HCT116 (cell line): ENCODE data around the gene HMCN1. TPM values are rescaled to one million over a fixed set of nuclear protein-coding genes. Genes with fewer than 3 reads are reported as not detected.

ENCODE experiments used
- ATAC-seq: fragments of 200-7000 bp; cut with Tn5 transposase; 2 replicates; pipeline ENCODE4 v1.9.1; 2020; ENCODE audit warnings: mild to moderate bottlenecking, moderate library complexity
- BruUV-seq: library from RNA; stranded (reverse); fragments of 400-500 nt; replicated peaks from 2 replicates; lab custom pipeline; 2021; lab: Mats Ljungman, UMichigan
- CTCF ChIA-PET: fragments of 300-600 bp; sonication (Branson Sonifier 250); formaldehyde crosslinking; loops from one replicate; lab custom pipeline; 2021; ENCODE audit warnings: antibody characterized with exemption; lab: Charles Lee
- POLR2A ChIA-PET: fragments of 300-600, 350-600 bp; sonication (Branson Sonifier 250); formaldehyde crosslinking; loops from one replicate; lab custom pipeline; 2021; ENCODE audit warnings: antibody characterized with exemption; lab: Charles Lee
- RAD21 ChIA-PET, 2 experiments: fragments of 300-600 bp; sonication (Branson Sonifier 250); formaldehyde crosslinking; loops; one replicate each; lab custom pipeline; 2023; ENCODE audit warnings: low total read pairs in 2 of 2; ENCODE audit not compliant: uncharacterized antibody in 2 of 2, unreplicated experiment in 2 of 2, low non-redundant PET in 1 of 2; lab: Charles Lee
- DNase-seq: peaks from one replicate; pipeline ENCODE4 v3.0.0-alpha.2; 2010; ENCODE audit warnings: low read depth, low spot score
- H2AFZ ChIP-seq: fragments of 200-600 bp; shearing (Covaris generic), sonication (generic); 2 replicates; pipeline ENCODE4 v1.6.1; 2017; ENCODE audit warnings: low read depth, mixed run types, mixed read lengths, antibody characterized with exemption, low read length; ENCODE audit not compliant: poor library complexity, severe bottlenecking
- H3K27ac ChIP-seq: 2 replicates; pipeline ENCODE4 v1.5.1; 2012; ENCODE audit warnings: low read depth, low read length
- H3K27me3 ChIP-seq: fragments of 200-600 bp; sonication (generic); 2 replicates; pipeline ENCODE4 v1.6.1; 2016; ENCODE audit warnings: mixed run types, low read length, mixed read lengths; ENCODE audit not compliant: insufficient read depth
- H3K36me3 ChIP-seq, 2 experiments: fragments of 200-500 bp in 1 of 2; fragments of 200-600 bp in 1 of 2; sonication (Bioruptor generic) in 1 of 2; sonication (generic) in 1 of 2; 2 replicates each; pipeline versions ENCODE4 v1.5.1 to v1.6.1; 2014 to 2016; ENCODE audit warnings: low read length in 2 of 2, inconsistent platforms in 1 of 2, mixed read lengths in 1 of 2, mixed run types in 1 of 2; ENCODE audit not compliant: insufficient read depth in 2 of 2, control insufficient read depth in 1 of 2
- H3K4me1 ChIP-seq, 2 experiments: fragments of 200-600 bp in 1 of 2; sonication (generic) in 1 of 2; 2 replicates each; pipeline versions ENCODE4 v1.5.1 to v1.6.1; 2012 to 2017; ENCODE audit warnings: low read length in 2 of 2, inconsistent platforms in 1 of 2, mild to moderate bottlenecking in 1 of 2, mixed read lengths in 1 of 2, mixed run types in 1 of 2, moderate library complexity in 1 of 2; ENCODE audit not compliant: insufficient read depth in 2 of 2, control insufficient read depth in 1 of 2
- H3K4me2 ChIP-seq: fragments of 200-600 bp; sonication (generic); 2 replicates; pipeline ENCODE4 v1.6.1; 2017; ENCODE audit warnings: mixed run types, low read length, mixed read lengths
- H3K4me3 ChIP-seq, 2 experiments: fragments of 200-600 bp in 1 of 2; sonication (generic) in 1 of 2; replicated peaks in 1 of 2; 2 replicates each; pipeline ENCODE4 v1.5.1; 2011 to 2016; ENCODE audit warnings: low read length in 2 of 2, control low read depth in 1 of 2, low read depth in 1 of 2, mild to moderate bottlenecking in 1 of 2, mixed read lengths in 1 of 2, mixed run types in 1 of 2
- H3K79me2 ChIP-seq: fragments of 200-600 bp; sonication (generic); 2 replicates; pipeline ENCODE4 v1.6.1; 2017; ENCODE audit warnings: mild to moderate bottlenecking, mixed run types, low read length, moderate library complexity, mixed read lengths; ENCODE audit not compliant: insufficient read depth
- H3K9ac ChIP-seq: fragments of 200-600 bp; sonication (generic); 2 replicates; pipeline ENCODE4 v1.6.1; 2016; ENCODE audit warnings: low read length, mixed read lengths
- H3K9me2 ChIP-seq: fragments of 200-600 bp; sonication (generic), shearing (Covaris generic); 2 replicates; pipeline ENCODE4 v1.6.1; 2017; ENCODE audit warnings: mixed run types, mild to moderate bottlenecking, moderate library complexity; ENCODE audit not compliant: insufficient read depth
- H3K9me3 ChIP-seq, 2 experiments: fragments of 200-500 bp in 1 of 2; fragments of 200-600 bp in 1 of 2; sonication (Bioruptor generic) in 1 of 2; sonication (generic) in 1 of 2; 2 replicates each; pipeline ENCODE4 v1.6.1; 2014 to 2017; ENCODE audit warnings: low read length in 2 of 2, mixed read lengths in 2 of 2, inconsistent platforms in 1 of 2, low read depth in 1 of 2, mild to moderate bottlenecking in 1 of 2, mixed run types in 1 of 2, moderate library complexity in 1 of 2; ENCODE audit not compliant: control insufficient read depth in 1 of 2, insufficient read depth in 1 of 2
- H4K20me1 ChIP-seq: fragments of 200-600 bp; sonication (generic), shearing (Covaris generic); 2 replicates; pipeline ENCODE4 v1.6.1; 2017; ENCODE audit warnings: mixed run types, mild to moderate bottlenecking, moderate library complexity; ENCODE audit not compliant: insufficient read depth
- CBX3 ChIP-seq: IDR thresholded peaks from 2 replicates; pipeline ENCODE4 v1.6.1; 2012; ENCODE audit warnings: low read depth
- CTCF ChIP-seq, 3 experiments: fragments of 200-600 bp in 1 of 3; sonication (generic) in 1 of 3; IDR thresholded peaks in 2 of 3; conservative IDR thresholded peaks in 1 of 3; 2 replicates each; pipeline ENCODE4 v1.5.1; 2012 to 2017; ENCODE audit warnings: low read depth in 2 of 3, low read length in 2 of 3, antibody characterized with exemption in 1 of 3, borderline replicate concordance in 1 of 3, control low read depth in 1 of 3, mild to moderate bottlenecking in 1 of 3, mixed read lengths in 1 of 3, mixed run types in 1 of 3, moderate library complexity in 1 of 3; ENCODE audit not compliant: insufficient read depth in 1 of 3
- EGR1 ChIP-seq: IDR thresholded peaks from 2 replicates; pipeline ENCODE4 v1.6.1; 2012; ENCODE audit warnings: low read depth
- ELF1 ChIP-seq: IDR thresholded peaks from 2 replicates; pipeline ENCODE4 v1.6.1; 2012; ENCODE audit warnings: low read depth, borderline replicate concordance
- EZH2 ChIP-seq: fragments of 200-600 bp; sonication (generic); IDR thresholded peaks from 2 replicates; pipeline ENCODE4 v1.6.1; 2017; ENCODE audit warnings: antibody characterized with exemption, mixed run types
- FOSL1 ChIP-seq: IDR thresholded peaks from 2 replicates; pipeline ENCODE4 v1.6.1; 2012; ENCODE audit warnings: low read depth
- POLR2A ChIP-seq: IDR thresholded peaks from 2 replicates; pipeline ENCODE4 v1.7.0; 2011; ENCODE audit warnings: borderline replicate concordance; ENCODE audit not compliant: insufficient read depth, insufficient read length; ENCODE audit errors: extremely low read depth
- POLR2AphosphoS5 ChIP-seq: IDR thresholded peaks from 2 replicates; pipeline ENCODE4 v1.6.1; 2011; ENCODE audit warnings: mild to moderate bottlenecking, low read depth, low read length, moderate library complexity
- REST ChIP-seq: IDR thresholded peaks from 2 replicates; pipeline ENCODE4 v1.6.1; 2012; ENCODE audit warnings: low read depth
- SIN3A ChIP-seq: IDR thresholded peaks from 2 replicates; pipeline ENCODE4 v1.6.1; 2012; ENCODE audit warnings: low read depth
- SRF ChIP-seq: IDR thresholded peaks from 2 replicates; pipeline ENCODE4 v1.6.1; 2012; ENCODE audit warnings: low read depth
- ZBTB33 ChIP-seq: IDR thresholded peaks from 2 replicates; pipeline ENCODE4 v1.6.1; 2011; ENCODE audit warnings: mild to moderate bottlenecking, low read length, moderate library complexity; ENCODE audit not compliant: insufficient replicate concordance; ENCODE audit errors: extremely low read depth
- ZFX ChIP-seq: fragments of 450-650 bp; IDR thresholded peaks from 2 replicates; pipeline ENCODE4 v1.6.1; 2017
- ZNF274 ChIP-seq: fragments of 200-500 bp; sonication (Bioruptor generic); IDR thresholded peaks from 2 replicates; pipeline ENCODE4 v1.6.1; 2014; ENCODE audit warnings: mild to moderate bottlenecking, low read depth, low read length, inconsistent platforms
- intact Hi-C: fragments of 100-400 bp; cut with micrococcal nuclease; formaldehyde crosslinking; loops from 2 replicates; pipeline ENCODE4 v1.10.0; 2022
- total RNA-seq: library from RNA; stranded (reverse); gene quantifications from one replicate; pipeline ENCODE4 v1.2.1, GENCODE V29; 2021; ENCODE audit not compliant: unreplicated experiment

The HMCN1 gene
- total RNA-seq, 1 experiment from 2014 or later: 0.59 TPM

GRCh38 chr1:185825556-185825955, 91.4 kb downstream of the HMCN1 start:
- H3K4me3 ChIP-seq: no peak overlapping the region
- intact Hi-C loops: no loop called here
- ChIA-PET RAD21 (no interaction called here), CTCF (no interaction called here), POLR2A (no interaction called here)
- DNase-seq: no peak
- no peaks in the 10 kb centered on the region for H3K9me3 ChIP-seq
- H3K27me3 ChIP-seq: no peaks in the 10 kb centered on the region
- no peaks in the 10 kb centered on the region for H3K79me2 ChIP-seq
- no peak overlapping the region for H3K9ac ChIP-seq
- no peak for TF ChIP-seq FOSL1
- TF ChIP-seq POLR2AphosphoS5: no peak
- TF ChIP-seq ELF1: no peak
- no peak for TF ChIP-seq POLR2A
- no peak for TF ChIP-seq EZH2
- no peak for TF ChIP-seq ZBTB33
- H3K27ac ChIP-seq: no peak overlapping the region
- no peaks in the 10 kb centered on the region for H4K20me1 ChIP-seq
- no peak for ATAC-seq
- no peak overlapping the region for H3K4me2 ChIP-seq
- no peaks in the 10 kb centered on the region for H3K9me2 ChIP-seq
- no TSS peak for BruUV-seq
- no peaks in the 10 kb centered on the region for H3K36me3 ChIP-seq
- H2AFZ ChIP-seq: no peak overlapping the region
- H3K4me1 ChIP-seq: no peaks in the 10 kb centered on the region

- DNase-seq: no peak
- no peak overlapping the region for H3K27ac ChIP-seq
- H3K9ac ChIP-seq: no peak overlapping the region
- ChIA-PET RAD21 (no interaction called here), CTCF (no interaction called here), POLR2A (no interaction called here)
- H3K27me3 ChIP-seq: no peaks in the 10 kb centered on the region
- no peak overlapping the region for H2AFZ ChIP-seq
- no peaks in the 10 kb centered on the region for H3K79me2 ChIP-seq
- H3K4me1 ChIP-seq: no peaks in the 10 kb centered on the region
- BruUV-seq: no TSS peak
- H3K9me3 ChIP-seq: no peaks in the 10 kb centered on the region
- H3K36me3 ChIP-seq: no peaks in the 10 kb centered on the region
- no peak overlapping the region for H3K4me3 ChIP-seq
- ATAC-seq: no peak
- intact Hi-C loops: no loop called here
- H3K4me2 ChIP-seq: no peak overlapping the region
- no peaks in the 10 kb centered on the region for H3K9me2 ChIP-seq
- no peaks in the 10 kb centered on the region for H4K20me1 ChIP-seq
- no peak for TF ChIP-seq EGR1
- no peak for TF ChIP-seq EZH2
- no peak for TF ChIP-seq ZFX
- no peak for TF ChIP-seq CTCF (IDR thresholded peaks at IDR 0.05 in 2 of 3, conservative IDR thresholded peaks at IDR 0.05 in 1 of 3; ENCODE audit: borderline replicate concordance in 1 of 3, insufficient read depth in 1 of 3, low read depth in 2 of 3, low read length in 2 of 3)
- no peak for TF ChIP-seq CBX3
- no peak for TF ChIP-seq ELF1
- no peak for TF ChIP-seq ZNF274
- TF ChIP-seq REST: no peak
- no peak for TF ChIP-seq SIN3A
- no peak for TF ChIP-seq SRF
Observed at GRCh38 chr1:185834371-185834905, 100.2 kb downstream of the HMCN1 start.
